Effector CD8-positive, alpha-beta T cell (primary cell): ENCODE results near the gene PTPRR.

Experiments
- DNase-seq: peaks from one replicate; lab custom pipeline; 2025; lab: John Stamatoyannopoulos, UW

PTPRR gene

GRCh38 chr12:70605976-70606375 lies 314.6 kb downstream of the PTPRR start:
- no peak for DNase-seq

- no peak for DNase-seq
Measured at GRCh38 chr12:70604662-70605061, 315.9 kb downstream of the PTPRR start.

- DNase-seq, result no peak
Measured at GRCh38 chr12:70603044-70603443, 317.5 kb downstream of the PTPRR start.

GRCh38 chr12:70598467-70599193 lies 321.9 kb downstream of the PTPRR start:
- no peak for DNase-seq

- no peak for DNase-seq
Measured at GRCh38 chr12:70592664-70593063, 327.9 kb downstream of the PTPRR start.

GRCh38 chr12:70590549-70591226 lies 329.9 kb downstream of the PTPRR start:
- no peak for DNase-seq

GRCh38 chr12:70590051-70590450 lies 330.5 kb downstream of the PTPRR start:
- peak; percentile 4 for DNase-seq
